CD4-positive, alpha-beta T cell treated with Interleukin-17A for 4 hours (primary cell): ENCODE measurements around the gene SUN1.
"Not testable (repeated sequence)": the region's sequence is repeated elsewhere in the genome, so short reads cannot be mapped to it uniquely, and the experiment has no call there.

ENCODE experiments used
- DNase-seq: peaks from one replicate; pipeline ENCODE4 v3.0.0-alpha.2; 2020; ENCODE audit warnings: mixed read lengths

Gene SUN1, protein sequence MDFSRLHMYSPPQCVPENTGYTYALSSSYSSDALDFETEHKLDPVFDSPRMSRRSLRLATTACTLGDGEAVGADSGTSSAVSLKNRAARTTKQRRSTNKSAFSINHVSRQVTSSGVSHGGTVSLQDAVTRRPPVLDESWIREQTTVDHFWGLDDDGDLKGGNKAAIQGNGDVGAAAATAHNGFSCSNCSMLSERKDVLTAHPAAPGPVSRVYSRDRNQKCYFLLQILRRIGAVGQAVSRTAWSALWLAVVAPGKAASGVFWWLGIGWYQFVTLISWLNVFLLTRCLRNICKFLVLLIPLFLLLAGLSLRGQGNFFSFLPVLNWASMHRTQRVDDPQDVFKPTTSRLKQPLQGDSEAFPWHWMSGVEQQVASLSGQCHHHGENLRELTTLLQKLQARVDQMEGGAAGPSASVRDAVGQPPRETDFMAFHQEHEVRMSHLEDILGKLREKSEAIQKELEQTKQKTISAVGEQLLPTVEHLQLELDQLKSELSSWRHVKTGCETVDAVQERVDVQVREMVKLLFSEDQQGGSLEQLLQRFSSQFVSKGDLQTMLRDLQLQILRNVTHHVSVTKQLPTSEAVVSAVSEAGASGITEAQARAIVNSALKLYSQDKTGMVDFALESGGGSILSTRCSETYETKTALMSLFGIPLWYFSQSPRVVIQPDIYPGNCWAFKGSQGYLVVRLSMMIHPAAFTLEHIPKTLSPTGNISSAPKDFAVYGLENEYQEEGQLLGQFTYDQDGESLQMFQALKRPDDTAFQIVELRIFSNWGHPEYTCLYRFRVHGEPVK

DNA sequence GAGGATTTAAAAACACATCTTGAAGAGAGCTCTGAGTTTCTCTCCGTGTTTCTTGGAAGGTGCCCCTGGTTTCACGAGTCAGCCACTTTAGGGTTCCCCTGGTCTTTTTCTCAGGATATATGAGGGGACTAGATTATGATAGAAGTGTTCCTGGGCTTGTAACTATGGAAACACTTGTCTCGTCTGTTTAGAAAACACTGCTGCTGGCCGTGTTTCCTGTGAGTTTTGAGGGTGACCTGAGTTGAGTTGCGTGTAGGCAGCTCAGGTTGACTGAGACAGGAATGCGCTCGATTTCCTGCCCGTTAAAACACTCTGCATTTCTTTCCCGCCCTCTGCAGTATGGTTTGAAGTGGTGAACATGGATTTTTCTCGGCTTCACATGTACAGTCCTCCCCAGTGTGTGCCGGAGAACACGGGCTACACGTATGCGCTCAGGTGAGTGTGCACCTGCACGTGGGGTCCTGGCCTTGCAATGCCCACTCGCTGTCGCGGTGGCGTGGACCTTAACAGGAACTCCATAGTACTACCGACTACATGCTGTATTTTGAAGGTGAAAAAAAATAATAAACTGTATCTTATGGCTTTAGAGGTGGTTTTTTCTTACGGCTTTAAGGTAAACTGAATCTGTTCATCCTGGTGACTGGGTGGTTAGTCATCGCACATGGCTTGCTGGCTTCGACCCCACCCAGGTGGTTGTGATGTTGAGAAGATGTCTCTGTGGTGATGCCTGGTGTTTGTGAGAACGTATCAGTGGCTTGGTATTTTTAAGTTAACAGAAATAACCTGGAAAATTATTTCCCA lies at the start of gene SUN1:
SUN1 (plus strand) TSS at position 310 of the 801 bp plus-strand sequence; CDS start at position 359, 49 bp downstream.
- DNase-seq, result peak; percentile 83

DNA sequence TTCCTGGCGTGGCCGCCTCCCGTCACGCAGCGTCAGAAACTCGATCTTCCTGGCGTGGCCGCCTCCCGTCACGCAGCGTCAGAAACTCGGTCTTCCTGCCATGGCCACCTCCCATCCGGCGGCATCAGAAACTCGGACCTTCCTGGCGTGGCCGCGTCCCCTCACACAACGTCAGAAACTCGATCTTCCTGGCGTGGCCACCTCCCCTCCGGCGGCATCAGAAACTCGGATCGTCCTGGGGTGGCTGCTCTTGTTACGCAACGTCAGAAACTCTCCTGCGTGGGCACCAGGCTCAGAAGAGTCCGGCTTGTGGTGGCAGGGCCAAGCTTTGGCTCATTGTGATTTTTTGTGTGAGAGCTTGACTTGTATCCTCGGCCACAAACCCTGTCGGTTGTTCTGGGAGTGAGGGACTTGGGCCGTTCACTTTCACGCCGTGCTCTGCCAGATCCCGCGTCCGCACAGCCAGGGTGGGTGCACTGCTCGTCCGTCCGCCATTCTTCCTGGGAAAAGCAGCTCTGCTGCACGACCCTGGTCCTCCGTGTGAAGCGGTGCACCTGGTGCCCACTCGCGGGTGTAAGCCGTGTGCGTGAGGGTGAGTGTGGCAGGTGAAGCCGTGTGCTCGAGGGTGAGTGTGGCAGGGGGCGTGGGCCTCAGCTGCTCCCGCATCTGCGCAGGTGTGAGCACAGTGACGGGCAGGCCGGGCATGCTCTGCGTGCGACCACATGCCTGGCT lies 49.4 kb upstream of the SUN1 start:
- DNase-seq, result no peak

DNA sequence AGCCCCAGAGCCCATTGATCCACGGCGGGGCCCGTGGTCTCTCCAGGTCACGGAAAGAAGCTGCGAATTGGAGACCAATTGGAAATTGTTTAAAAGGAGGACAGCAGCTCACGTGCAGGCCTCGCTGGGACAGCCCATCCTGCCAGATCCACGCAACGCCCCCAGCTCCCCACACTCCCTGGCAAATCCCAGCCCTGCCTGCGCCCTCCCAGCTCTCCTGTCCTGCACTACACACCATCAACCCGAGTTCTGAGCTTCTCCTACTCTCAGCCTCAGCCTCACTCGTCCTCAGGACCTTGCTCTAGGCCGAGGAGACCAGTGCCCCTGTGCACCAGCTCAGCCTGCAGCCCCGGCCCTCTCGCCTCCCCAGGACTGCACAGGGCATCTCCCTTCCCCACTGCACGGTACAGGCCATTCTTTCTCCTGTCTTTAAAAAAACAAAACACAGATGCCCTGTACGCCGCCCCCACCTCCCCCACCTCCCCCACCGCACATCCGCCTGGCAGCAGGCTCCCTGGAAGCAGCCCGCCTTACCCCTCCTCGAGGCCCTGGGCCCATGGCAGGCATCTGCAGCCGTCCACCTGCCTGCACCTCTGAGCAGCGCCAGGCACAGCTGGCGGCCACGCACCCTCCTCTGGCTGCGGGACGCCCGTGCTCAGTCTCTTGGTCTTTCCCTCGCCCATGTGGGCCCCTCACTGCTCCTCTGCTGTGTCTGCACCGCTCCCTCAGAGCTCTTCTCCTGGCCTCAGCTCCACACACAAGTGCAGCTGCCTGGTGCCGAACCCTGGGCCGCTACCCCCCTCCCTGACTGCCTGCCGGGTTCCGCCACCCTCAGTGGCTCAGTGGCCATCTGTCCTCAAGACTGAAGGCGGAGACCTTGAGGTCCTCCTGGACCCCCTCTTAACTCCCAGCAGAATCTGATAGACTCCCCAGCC lies 48.5 kb upstream of the SUN1 start:
- DNase-seq, result no peak

DNA sequence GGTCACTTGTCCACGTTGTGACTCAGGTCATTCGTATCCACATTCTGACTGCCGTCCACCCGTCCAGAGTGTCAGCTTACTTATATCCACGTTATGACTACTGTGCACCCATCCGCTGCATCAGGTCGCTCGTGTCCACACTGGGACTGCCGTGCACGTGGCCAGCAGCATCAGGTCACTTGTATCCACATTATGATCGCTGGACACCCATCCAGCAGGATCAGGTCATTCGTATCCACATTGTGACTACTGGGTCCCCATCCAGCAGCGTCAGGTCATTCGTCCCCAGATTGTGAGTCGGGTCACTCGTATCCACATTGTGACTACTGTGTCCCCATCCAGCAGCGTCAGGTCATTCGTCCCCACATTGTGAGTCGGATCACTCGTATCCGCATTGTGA lies 47.3 kb upstream of the SUN1 start:
- DNase-seq, result no peak

DNA sequence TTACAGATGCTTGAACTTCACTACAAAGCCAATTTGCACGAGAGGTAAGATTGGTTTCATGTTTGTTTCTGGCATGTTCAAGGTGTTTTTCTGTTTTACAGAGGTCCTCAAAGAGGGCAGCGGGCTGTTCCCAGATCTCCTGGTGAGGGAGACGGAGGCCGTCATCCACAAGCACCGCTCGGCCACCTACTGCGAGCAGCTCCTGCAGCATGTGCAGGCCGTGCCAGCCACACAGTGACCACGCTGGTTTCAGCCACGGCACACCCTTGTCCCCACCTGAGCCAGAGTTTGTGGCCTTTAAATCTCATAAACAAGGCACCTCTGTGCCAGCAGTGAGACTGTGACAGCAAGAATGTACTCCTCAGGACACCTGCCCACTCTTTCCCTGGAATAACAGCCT lies 46.9 kb upstream of the SUN1 start:
- no peak for DNase-seq

DNA sequence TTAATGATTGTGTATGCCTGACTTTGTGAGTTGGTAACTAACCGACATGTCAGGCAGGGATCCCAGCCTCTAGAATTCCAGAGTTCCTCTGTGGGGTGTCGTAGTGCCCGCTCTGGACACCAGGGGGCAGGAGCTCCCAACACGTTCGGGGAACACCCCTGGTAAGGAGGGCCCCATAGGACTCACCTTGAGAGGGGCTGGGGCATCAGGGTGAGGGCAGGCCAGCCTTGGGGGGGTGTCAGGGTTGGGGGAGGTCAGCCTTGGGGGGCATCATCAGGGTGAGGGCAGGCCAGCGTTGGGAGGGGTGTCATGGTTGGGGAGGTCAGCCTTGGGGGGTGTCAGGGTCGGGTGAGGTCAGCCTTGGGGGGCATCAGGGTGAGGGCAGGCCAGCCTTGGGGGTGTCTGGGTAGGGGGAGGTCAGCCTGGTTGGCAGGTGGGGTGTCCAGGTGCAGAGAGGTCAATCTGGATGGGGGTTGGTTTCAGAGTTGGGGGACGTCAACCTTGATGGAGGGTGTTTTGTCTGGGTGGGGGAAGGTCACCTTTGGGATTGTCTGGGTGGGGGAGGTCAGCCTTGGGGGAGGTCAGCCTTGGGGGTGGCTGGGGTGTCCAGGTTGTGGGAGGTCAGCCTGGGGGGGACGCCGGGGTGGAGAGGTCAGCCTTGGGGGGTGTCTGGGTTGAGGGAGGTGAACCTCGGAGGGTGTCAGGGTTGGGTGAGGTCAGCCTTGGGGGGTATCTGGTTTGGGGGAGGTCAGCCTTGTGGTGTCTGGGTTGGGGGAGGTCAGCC lies 45.6 kb upstream of the SUN1 start:
- DNase-seq, result peak; percentile 84

DNA sequence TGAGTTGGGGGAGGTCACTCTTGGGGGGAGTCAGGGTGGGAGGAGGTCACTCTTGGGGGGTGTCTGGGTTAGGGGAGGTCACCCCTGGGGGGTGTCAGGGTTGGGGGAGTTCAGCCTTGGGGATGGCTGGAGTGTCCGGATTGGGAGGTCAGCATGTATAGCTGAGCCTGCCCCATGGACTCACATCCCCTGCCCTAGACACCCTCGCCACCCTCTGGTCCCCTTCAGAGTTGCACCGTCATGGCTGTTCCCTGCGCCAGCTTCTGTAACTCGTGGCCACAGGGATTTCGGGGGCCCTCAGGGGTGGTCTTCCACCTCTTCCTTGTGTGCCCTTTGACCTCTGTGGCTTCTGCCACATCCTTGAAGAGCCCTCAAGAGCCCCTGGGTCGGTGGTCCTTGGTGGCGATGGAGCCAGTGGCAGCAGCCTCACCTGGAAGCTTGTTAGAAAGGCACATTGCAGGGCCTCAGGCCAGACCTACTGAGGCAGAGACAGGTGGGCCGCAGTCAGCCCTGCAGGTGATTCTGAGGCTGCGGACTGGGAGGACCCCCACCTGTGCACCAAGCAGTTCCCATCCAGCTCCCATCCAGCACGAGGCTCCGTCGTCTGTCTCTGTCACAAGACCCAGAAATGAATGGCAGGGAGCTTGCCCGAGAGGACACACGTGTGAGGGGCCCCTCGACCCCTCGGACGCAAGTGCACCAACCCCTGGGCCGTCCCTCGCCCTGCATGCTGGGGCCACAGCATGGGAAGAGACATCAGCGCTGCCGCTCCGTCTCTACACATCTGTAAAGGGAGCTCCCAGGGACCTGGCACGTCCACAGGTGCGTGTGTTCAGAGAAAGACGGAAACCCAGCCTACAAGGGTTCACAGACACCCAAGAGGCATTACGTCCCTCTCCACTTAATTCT lies 44.7 kb upstream of the SUN1 start:
- no peak for DNase-seq

DNA sequence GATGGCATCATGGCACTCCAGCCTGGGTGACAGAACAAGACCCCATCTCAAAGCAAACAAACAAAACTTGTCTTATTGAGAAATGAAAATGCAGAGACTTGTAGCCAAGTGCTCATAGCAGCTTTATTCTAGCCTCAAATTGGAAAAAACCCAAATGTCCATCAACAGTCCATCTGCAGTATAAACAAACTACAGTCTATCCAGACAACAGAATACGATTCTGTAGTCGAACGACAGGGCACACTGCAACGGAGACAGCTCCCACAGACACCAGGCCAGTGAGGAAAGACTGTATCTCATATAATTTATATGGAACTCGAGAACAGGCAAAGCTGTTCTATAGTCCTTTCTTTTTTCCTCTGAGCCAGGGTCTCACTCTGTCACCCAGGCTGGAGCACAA lies 40.8 kb upstream of the SUN1 start:
- no peak for DNase-seq

DNA sequence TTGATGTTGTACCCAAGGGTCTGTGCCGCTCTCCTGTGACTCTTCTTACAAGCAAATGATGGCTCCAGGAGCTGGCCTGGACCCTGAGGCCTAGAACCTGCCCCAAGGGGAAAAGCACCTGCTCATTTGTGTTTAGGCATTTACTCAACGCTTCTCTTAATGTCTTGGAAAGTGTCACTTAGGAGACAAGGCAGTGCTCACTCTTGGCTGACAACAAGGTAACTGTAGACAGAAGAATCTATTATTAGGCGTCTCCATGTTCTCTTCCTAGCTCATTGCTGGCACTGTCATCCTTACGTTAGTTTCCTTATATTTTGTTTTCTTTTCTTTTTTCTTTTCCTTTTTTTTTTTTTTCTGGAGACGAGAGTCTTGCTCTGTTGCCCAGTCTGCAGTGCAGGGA lies 38.1 kb upstream of the SUN1 start:
- no peak for DNase-seq

DNA sequence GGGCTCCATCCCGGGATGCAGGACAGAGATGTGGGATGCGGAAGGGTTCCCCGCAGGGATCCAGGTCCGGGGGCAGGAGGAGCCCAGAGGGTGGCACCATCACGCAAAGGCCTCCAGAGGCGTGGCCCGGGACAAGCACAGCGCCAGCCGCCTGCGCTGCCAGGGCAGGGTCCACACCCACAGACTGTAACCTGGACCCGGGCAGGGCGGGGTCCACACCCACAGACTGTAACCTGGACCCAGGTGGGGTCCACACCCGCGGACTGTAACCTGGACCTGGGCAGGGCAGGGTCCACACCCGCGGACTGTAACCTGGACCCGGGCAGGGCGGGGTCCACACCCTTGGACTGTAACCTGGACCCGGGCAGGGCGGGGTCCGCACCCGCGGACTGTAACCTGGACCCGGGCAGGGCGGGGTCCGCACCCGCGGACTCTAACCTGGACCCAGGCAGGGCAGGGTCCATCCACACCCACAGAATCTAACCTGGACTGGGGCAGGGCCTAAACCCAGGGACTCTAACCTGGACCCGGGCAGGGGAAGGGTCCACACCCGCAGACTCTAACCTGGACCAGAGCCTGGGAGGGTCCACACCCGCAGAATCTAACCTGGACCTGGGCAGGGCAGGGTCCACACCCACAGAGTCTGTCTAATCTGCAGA lies 37.5 kb upstream of the SUN1 start:
- no peak for DNase-seq

DNA sequence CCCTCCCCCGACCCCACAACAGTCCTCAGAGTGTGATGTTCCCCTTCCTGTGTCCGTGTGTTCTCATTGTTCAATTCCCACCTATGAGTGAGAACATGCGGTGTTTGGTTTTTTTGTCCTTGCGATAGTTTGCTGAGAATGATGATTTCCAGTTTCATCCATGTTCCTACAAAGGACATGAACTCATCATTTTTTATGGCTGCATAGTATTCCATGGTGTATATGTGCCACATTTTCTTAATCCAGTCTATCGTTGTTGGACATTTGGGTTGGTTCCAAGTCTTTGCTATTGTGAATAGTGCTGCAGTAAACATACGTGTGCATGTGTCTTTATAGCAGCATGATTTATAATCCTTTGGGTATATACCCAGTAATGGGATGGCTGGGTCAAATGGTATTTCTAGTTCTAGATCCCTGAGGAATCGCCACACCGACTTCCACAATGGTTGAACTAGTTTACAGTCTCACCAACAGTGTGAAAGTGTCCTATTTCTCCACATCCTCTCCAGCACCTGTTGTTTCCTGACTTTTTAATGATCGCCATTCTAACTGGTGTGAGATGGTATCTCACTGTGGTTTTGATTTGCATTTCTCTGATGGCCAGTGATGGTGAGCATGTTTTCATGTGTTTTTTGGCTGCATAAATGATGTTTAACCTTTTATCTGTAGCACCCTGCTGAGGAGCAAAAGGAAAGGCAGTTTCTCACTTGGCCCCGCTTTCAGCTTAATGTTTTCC lies 35.7 kb upstream of the SUN1 start:
- DNase-seq, result not testable (repeated sequence)

DNA sequence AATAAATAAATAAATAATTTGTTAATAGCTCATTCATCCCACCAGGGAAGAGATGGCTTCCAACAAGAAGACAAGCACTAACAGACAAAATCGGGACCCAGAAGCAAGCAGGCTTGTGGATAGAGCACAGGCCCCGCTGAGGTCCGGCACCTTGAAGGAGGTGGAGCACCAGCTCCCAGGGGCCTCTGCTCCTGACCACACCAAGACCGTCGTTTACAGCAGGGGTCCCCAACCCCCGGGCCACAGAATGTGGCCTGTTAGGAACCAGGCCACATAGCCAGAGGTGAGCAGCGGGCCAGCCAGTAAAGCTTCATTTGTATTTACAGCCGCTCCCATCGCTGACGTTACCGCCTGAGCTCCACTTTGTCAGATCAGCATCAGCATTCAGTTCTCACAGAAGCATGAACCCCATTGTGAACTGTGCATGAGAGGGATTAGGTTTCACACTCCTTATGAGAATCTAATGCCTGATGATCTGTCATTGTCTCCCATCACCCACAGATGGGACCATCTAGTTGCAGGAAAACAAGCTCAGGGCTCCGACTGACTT lies 33.3 kb upstream of the SUN1 start:
- DNase-seq, result no peak

DNA sequence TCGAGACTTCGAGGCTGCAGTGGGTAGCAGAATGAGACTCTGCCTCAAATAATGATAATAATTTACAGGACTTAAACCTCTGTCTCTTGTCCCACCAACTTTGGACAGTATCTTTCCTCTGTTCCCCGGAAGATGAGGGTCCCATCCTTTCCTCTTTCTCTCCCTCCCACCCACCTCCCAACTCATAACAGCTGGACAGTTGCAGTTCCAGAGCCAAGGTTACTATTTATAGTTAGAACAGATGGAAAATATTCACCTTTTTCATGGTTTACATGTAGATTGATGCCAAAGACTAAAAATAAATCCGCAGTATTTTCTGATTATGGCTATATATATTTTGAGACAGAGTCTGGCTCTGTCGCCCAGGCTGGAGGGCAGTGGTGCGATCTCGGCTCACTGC lies 31.6 kb upstream of the SUN1 start:
- DNase-seq, result no peak

DNA sequence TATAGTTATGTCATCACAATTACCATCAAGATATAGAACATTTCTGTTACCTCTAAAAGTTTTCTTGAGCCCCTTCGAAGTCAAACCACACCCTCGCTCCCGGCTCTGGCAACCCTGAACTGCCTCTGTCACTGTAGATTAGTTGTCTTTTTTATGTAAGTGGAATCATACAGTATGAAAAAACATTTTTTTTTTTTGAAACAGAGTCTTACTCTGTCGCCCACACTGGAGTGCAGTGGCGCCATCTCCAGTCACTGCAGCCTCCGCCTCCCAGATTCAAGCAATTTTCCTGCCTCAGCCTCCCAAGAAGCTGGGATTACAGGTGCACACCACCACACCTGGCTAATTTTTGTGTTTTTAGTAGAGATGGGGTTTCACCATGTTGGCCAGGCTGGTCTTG lies 30.9 kb upstream of the SUN1 start:
- DNase-seq, result not testable (repeated sequence)

DNA sequence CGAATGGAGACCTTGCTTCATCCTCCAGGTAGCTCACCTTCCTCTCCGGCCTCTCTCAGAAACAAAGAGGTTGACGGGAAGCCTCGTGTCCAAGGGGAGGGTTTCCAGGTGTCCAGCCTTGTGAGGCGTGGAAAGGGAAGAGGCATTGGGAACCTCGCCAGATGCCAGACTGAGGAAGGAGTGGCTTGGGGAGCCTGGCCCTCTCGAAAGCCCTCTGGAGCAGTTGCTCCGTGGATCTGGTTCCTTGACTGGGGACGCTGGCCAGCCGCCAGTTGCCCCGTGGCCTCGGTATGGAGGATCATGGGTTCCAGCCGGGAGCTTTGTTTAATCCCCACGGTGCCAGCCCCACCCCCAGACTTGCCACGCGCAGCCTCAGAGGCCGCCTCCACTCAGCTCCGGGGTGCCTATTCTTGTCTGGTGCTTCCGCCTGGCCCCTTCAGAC lies 30.3 kb upstream of the SUN1 start:
- no peak for DNase-seq

DNA sequence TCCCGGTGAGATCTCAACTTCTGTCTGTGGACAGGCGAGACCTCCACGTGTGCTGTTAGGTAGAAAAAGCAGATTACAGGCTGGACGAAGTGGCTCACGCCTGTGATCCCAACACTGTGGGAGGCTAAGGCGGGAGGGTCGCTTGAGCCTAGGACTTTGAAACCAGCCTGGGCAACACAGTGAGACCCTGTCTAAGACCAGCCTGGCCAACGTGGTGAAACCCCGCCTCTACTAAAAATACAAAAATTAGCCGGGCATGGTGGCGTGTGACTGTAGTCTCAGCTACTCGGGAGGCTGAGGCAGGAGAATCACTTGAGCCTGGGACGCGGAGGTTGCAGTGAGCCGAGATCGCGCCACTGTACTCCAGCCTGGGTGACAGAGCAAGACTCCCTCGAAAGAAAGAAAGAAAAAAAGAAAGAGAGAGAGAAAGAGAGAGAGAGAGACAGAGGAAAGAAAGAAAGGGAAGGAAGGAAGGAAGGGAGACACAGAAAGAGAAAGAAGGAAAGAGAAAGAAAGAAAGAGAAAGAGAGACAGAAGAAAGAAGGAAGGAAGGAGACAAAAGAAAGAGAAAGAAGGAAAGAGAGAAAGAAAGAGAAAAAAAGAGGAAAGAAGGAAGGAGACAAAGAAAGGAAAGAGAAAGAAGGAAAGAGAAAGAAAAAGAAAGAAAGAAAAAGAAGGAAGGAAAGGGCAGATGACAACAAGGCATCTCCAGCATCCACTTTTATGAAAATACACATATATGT lies 29.6 kb upstream of the SUN1 start:
- no peak for DNase-seq

DNA sequence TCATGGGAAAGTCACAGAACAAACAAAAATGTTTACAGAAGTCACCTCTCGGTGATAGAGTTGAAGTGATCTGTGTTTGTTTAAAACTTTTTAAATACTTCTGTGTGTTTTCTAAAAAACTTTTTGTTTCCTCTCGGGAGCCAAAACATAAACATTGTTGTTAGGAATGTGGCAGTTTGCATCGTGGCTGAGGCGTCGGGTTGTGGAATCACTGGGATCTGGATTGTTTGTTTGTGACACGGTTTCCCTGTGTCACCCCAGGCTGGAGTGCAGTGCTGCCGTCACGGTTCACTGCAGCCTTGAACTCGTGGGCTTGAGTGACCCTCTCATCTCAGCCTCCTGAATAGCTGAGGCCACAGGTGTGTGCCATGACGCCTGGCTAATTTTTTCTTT lies 29.0 kb upstream of the SUN1 start:
- no peak for DNase-seq
